ENCODE measurements around the gene TXNDC17. TPM values are rescaled to one million over a fixed set of nuclear protein-coding genes. Genes with fewer than 3 reads are reported as not detected.
"Not testable (repeated sequence)": the region's sequence is repeated elsewhere in the genome, so short reads cannot be mapped to it uniquely, and the experiment has no call there.

The TXNDC17 gene
- total RNA-seq, 2 donors from 2014 or later, result 17.1 to 37.6 TPM

GRCh38 chr17:6660101-6660500, 19.2 kb downstream of the TXNDC17 start:
- DNase-seq (no peak), ATAC-seq (no peak)
- H3K27ac ChIP-seq, result no peak overlapping the region
- 68 to 92% methylated on average over 8 to 9 of the region's 9 CpGs for WGBS, 2 donors
- intact Hi-C loops (cut with DNase I), result loop anchor here (10.0 kb wide), 1 partner anchor 175 kb away; the partner anchor contains the start of gene TEKT1
- H3K4me3 ChIP-seq, result no peak overlapping the region
- H3K27me3 ChIP-seq, result no peaks in the 10 kb centered on the region
- H3K36me3 ChIP-seq (replicated peaks in 1 of 2; ENCODE audit: insufficient read depth in 1 of 2, low read depth in 2 of 2), result no peaks in the 10 kb centered on the region
- no peak for TF ChIP-seq POLR2A (IDR thresholded peaks at IDR 0.05)
- no peak for TF ChIP-seq CTCF (IDR thresholded peaks at IDR 0.05)
- H3K9me3 ChIP-seq, result no peaks in the 10 kb centered on the region
- peaks cover 4% of the 10 kb centered on the region for H3K4me1 ChIP-seq

GRCh38 chr17:6660805-6661463, 20.1 kb downstream of the TXNDC17 start:
- Histone ChIP-seq H3K36me3 (replicated peaks in 1 of 2; ENCODE audit: insufficient read depth in 1 of 2, low read depth in 2 of 2) (no peaks in the 10 kb centered on the region), H3K27me3 (no peaks in the 10 kb centered on the region), H3K9me3 (no peaks in the 10 kb centered on the region), H3K27ac (no peak overlapping the region), H3K4me1 (peaks cover 2% of the 10 kb centered on the region), H3K4me3 (no peak overlapping the region)
- WGBS, 2 donors, result 50 to 79% methylated on average over 11 of the region's 11 CpGs
- ATAC-seq (no peak), DNase-seq (no peak)
- intact Hi-C loops (cut with DNase I), result loop anchor here (10.0 kb wide), 1 partner anchor 174 kb away; the partner anchor contains the start of gene TEKT1
- no peak for TF ChIP-seq CTCF (IDR thresholded peaks at IDR 0.05)
- no peak for TF ChIP-seq POLR2A (IDR thresholded peaks at IDR 0.05)

- Histone ChIP-seq H3K4me1 (peaks cover 7% of the 10 kb centered on the region), H3K36me3 (replicated peaks in 1 of 2; ENCODE audit: insufficient read depth in 1 of 2, low read depth in 2 of 2) (no peaks in the 10 kb centered on the region), H3K9me3 (no peaks in the 10 kb centered on the region), H3K4me3 (no peak overlapping the region), H3K27ac (no peak overlapping the region), H3K27me3 (no peaks in the 10 kb centered on the region)
- 60 to 83% methylated on average over 2 of the region's 2 CpGs for WGBS, 2 donors
- DNase-seq (no peak), ATAC-seq (no peak)
- intact Hi-C loops (cut with DNase I), result loop anchor here (10.0 kb wide), 1 partner anchor 173 kb away; the partner anchor contains the start of gene TEKT1
- TF ChIP-seq POLR2A (IDR thresholded peaks at IDR 0.05) (no peak), CTCF (IDR thresholded peaks at IDR 0.05) (no peak)
Observed at GRCh38 chr17:6661464-6661848, 20.6 kb downstream of the TXNDC17 start.

GRCh38 chr17:6663200-6663599, 22.3 kb downstream of the TXNDC17 start:
- H3K36me3 ChIP-seq (replicated peaks in 1 of 2; ENCODE audit: insufficient read depth in 1 of 2, low read depth in 2 of 2); ATAC-seq; H3K27me3 ChIP-seq; H3K4me3 ChIP-seq; DNase-seq; H3K9me3 ChIP-seq; H3K27ac ChIP-seq: not testable (repeated sequence)
- 91 to 93% methylated on average over 14 of the region's 14 CpGs for WGBS, 2 donors
- intact Hi-C loops (cut with DNase I), result loop anchor here (10.0 kb wide), 1 partner anchor 172 kb away; the partner anchor contains the start of gene TEKT1
- H3K4me1 ChIP-seq, result peaks cover 11% of the 10 kb centered on the region

- WGBS, 2 donors, result 3% methylated on average over 9 of the region's 9 CpGs
- peak; percentile 74 to 81 (median 78) for DNase-seq
- Histone ChIP-seq H3K9me3 (no peaks in the 10 kb centered on the region), H3K36me3 (replicated peaks in 1 of 2; ENCODE audit: insufficient read depth in 1 of 2, low read depth in 2 of 2) (no peaks in the 10 kb centered on the region), H3K4me3 (no peak overlapping the region), H3K4me1 (peaks cover 11% of the 10 kb centered on the region), H3K27me3 (no peaks in the 10 kb centered on the region), H3K27ac (no peak overlapping the region)
- ATAC-seq, result peak; percentile 95
- intact Hi-C loops (cut with DNase I), result loop anchor here (10.0 kb wide), 1 partner anchor 169 kb away; the partner anchor contains the start of gene TEKT1
- no peak for TF ChIP-seq POLR2A (IDR thresholded peaks at IDR 0.05)
- peak; percentile 83 to 92 (median 89) for TF ChIP-seq CTCF (IDR thresholded peaks at IDR 0.05)
Observed at GRCh38 chr17:6666077-6666521, 25.2 kb downstream of the TXNDC17 start.
